ENCODE results near the gene SREBF2. TPM values are rescaled to one million over a fixed set of nuclear protein-coding genes. Genes with fewer than 3 reads are reported as not detected.

Gene SREBF2
- total and polyA plus RNA-seq, 2 of the 8 experiments (the other 6 are each of a cell fraction or from before 2014, with no cell fraction given): 125 to 144 TPM

DNA sequence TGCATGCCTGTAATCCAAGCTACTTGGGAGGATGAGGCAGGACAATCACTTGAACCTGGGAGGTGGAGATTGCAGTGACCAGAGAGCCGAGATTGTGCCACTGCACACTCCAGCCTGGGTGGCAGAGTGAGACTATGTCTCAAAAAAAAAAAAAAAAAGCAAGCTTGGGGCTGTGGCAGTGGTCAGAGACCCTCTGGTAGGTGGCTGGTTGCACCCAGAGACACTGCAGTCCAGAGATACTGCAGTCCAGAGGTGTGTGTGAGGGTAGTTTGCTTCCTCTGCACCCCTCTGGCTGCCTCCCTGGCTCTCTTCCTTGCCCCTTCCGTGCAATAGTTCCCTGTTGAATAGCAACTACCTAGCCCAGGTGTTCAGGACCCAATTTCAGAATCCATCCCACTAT lies 34.2 kb upstream of the SREBF2 start:
- H2BK120ac ChIP-seq (replicated peaks; ENCODE audit: low read depth, low read length): no peak overlapping the region
- H2BK5ac ChIP-seq (ENCODE audit: low read depth, low read length): no peak overlapping the region
- 94% methylated on average over 2 of the region's 2 CpGs; no CpG with 5 or more reads in 1 of the 2 experiments for WGBS, 2 experiments (ENCODE audit: extremely low coverage in 1 of 2, insufficient coverage in 1 of 2, insufficient read length in 1 of 2, insufficient replicate concordance in 2 of 2, low coverage in 1 of 2, low lambda C conversion rate in 2 of 2, missing lambda C conversion rate in 1 of 2)
- H3K9ac ChIP-seq (replicated peaks in 1 of 4; ENCODE audit: extremely low read depth in 1 of 4, low read depth in 3 of 4, low read length in 3 of 4): no peak overlapping the region
- no peak overlapping the region for H3K56ac ChIP-seq (replicated peaks; ENCODE audit: insufficient read length, low read depth, low read length)
- peaks cover 5 to 15% (median 8%) of the 10 kb centered on the region in 4 experiments for H3K4me1 ChIP-seq (replicated peaks in 1 of 4; ENCODE audit: control insufficient read depth in 3 of 4, insufficient read depth in 4 of 4, low read length in 3 of 4)
- no peak overlapping the region for H3K18ac ChIP-seq (ENCODE audit: extremely low read depth, low read length)
- H3K4ac ChIP-seq (replicated peaks; ENCODE audit: insufficient read length, low read depth, low read length): no peak overlapping the region
- ChIA-PET POLR2A (ENCODE audit: partially characterized antibody) (interaction anchor here (0.9 to 3.1 kb wide), 6 partner anchors 7 to 34 kb away, joined by 3 to 30 read pairs (median 4); partner anchors contain the start of gene SREBF2), CTCF (ENCODE audit: partially characterized antibody) (interaction anchor here (0.7 to 3.8 kb wide), 8 partner anchors 16 to 100 kb away, joined by 3 to 20 read pairs (median 3); partner anchors contain the start of gene MEI1)
- H2AFZ ChIP-seq (ENCODE audit: low read length): no peak overlapping the region
- H2BK12ac ChIP-seq (ENCODE audit: low read depth, low read length): no peak overlapping the region
- DNase-seq (ENCODE audit: low read depth in 1 of 2, low spot score in 2 of 2) (no peak), FAIRE-seq (no peak)
- peaks cover 14% of the 10 kb centered on the region for H3K23me2 ChIP-seq (ENCODE audit: low read depth, low read length)
- H3K27ac ChIP-seq (ENCODE audit: low read depth, low read length): no peak overlapping the region
- peaks cover 0 to 6% of the 10 kb centered on the region in 2 experiments for H4K20me1 ChIP-seq (replicated peaks in 1 of 2; ENCODE audit: control insufficient read depth in 1 of 2, insufficient read depth in 2 of 2, low read length in 2 of 2)
- no peak overlapping the region for H2BK20ac ChIP-seq (ENCODE audit: low read length)
- no peak overlapping the region for H2BK15ac ChIP-seq (ENCODE audit: low read length)
- no peak overlapping the region for H4K91ac ChIP-seq (replicated peaks; ENCODE audit: insufficient read length, low read length)
- H3K4me2 ChIP-seq (ENCODE audit: insufficient read depth in 1 of 2, low read depth in 2 of 2, low read length in 2 of 2): peak overlapping the region in 1 of 2 experiments; percentile 93; a peak in 1 of 4 replicates
- no peaks in the 10 kb centered on the region for H3K9me3 ChIP-seq (ENCODE audit: insufficient read depth in 2 of 2, low read depth in 1 of 2, low read length in 1 of 2)
- H3K23ac ChIP-seq (ENCODE audit: insufficient read length): no peak overlapping the region
- no peak overlapping the region for H4K8ac ChIP-seq (ENCODE audit: extremely low read depth, insufficient read depth, low read length)
- H3K27me3 ChIP-seq (replicated peaks in 1 of 4; ENCODE audit: control insufficient read depth in 3 of 4, extremely low read depth in 1 of 4, insufficient read depth in 3 of 4, low read length in 3 of 4): no peaks in the 10 kb centered on the region; a peak in 1 of 7 replicates
- no peaks in the 10 kb centered on the region for H3K36me3 ChIP-seq (ENCODE audit: control insufficient read depth in 2 of 4, insufficient read depth in 4 of 4, low read length in 3 of 4)
- peaks cover 0 to 17% of the 10 kb centered on the region in 2 experiments; a peak in 3 of 4 replicates for H3K79me2 ChIP-seq (ENCODE audit: control insufficient read depth in 1 of 2, insufficient read depth in 2 of 2, low read length in 2 of 2)
- H2AK5ac ChIP-seq (ENCODE audit: low read depth, low read length): no peak overlapping the region
- peaks cover 3% of the 10 kb centered on the region; the same call in 1 of the 2 replicates for H3K79me1 ChIP-seq (ENCODE audit: low read depth, low read length)
- no peak overlapping the region for H3K4me3 ChIP-seq (ENCODE audit: extremely low read depth in 1 of 4, insufficient read depth in 2 of 4, low read depth in 3 of 4, low read length in 4 of 4)
- no peak overlapping the region for H4K5ac ChIP-seq (ENCODE audit: insufficient read length, low read depth, low read length)
- H3K14ac ChIP-seq (ENCODE audit: insufficient read length): no peak overlapping the region
- TF ChIP-seq BCL11A (IDR thresholded peaks at IDR 0.05; ENCODE audit: low read depth in 2 of 2, low read length in 2 of 2): no peak

Data from H1 (cell line).